Fibroblast of villous mesenchyme (primary cell): ENCODE results near the gene MAST3. TPM values are rescaled to one million over a fixed set of nuclear protein-coding genes. Genes with fewer than 3 reads are reported as not detected.
A peak's percentile ranks its signal among the peaks of the same experiment; 100 is the strongest.

Experiments
- DNase-seq: peaks from one replicate; pipeline ENCODE4 v3.0.0-alpha.2; 2010; ENCODE audit warnings: low read depth
- H3K4me3 ChIP-seq: 2 replicates; pipeline ENCODE4 v1.5.1; 2011; ENCODE audit warnings: low read depth, mild to moderate bottlenecking, low read length
- total RNA-seq: library from RNA; depleted of rRNA; stranded (reverse); fragments of >200 nt; gene quantifications from 2 replicates; pipeline ENCODE4 v1.2.3, GENCODE V29; 2012
- TF ChIP-seq, protein P1 (sequence below): IDR thresholded peaks from 2 replicates; pipeline ENCODE4 v1.5.1; 2012; ENCODE audit warnings: low read depth, mild to moderate bottlenecking, low read length; ENCODE audit not compliant: insufficient read depth

The MAST3 gene
- total RNA-seq, 1 donor: 3.0 TPM

DNA sequence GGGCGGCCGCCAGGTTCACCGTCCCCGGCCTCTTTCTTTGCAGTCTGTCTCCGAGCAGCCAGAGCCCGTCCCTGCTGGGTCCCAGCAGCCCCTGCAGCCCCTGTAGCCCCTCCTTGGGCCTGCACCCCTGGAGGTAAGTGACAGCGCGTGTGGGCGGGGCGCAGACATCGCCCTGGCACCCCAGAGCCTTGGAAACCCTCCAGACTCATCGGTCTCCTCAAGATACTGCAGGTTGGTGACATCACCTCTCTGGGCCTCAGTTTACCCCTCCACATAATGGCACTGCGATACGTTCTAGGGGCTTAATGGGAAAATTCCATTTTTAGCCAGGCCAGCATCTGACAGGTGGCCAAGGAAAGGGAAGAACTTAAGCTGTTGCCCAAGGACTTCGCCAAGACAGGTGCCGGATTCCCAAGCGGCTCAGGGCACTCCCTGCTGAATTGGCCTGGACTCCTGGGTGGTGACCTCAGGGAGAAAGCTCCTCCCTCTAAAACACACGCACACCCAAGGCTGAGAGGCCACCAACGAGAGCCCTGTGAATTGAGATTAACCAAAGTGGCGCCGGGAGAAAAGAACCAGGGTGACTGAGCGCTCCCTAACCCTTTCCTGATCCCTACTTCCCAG lies 13.1 kb downstream of the MAST3 start:
- no peak for DNase-seq
- H3K4me3 ChIP-seq: peak overlapping the region; percentile 86
- TF ChIP-seq, protein P1, sequence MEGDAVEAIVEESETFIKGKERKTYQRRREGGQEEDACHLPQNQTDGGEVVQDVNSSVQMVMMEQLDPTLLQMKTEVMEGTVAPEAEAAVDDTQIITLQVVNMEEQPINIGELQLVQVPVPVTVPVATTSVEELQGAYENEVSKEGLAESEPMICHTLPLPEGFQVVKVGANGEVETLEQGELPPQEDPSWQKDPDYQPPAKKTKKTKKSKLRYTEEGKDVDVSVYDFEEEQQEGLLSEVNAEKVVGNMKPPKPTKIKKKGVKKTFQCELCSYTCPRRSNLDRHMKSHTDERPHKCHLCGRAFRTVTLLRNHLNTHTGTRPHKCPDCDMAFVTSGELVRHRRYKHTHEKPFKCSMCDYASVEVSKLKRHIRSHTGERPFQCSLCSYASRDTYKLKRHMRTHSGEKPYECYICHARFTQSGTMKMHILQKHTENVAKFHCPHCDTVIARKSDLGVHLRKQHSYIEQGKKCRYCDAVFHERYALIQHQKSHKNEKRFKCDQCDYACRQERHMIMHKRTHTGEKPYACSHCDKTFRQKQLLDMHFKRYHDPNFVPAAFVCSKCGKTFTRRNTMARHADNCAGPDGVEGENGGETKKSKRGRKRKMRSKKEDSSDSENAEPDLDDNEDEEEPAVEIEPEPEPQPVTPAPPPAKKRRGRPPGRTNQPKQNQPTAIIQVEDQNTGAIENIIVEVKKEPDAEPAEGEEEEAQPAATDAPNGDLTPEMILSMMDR: no peak

DNA sequence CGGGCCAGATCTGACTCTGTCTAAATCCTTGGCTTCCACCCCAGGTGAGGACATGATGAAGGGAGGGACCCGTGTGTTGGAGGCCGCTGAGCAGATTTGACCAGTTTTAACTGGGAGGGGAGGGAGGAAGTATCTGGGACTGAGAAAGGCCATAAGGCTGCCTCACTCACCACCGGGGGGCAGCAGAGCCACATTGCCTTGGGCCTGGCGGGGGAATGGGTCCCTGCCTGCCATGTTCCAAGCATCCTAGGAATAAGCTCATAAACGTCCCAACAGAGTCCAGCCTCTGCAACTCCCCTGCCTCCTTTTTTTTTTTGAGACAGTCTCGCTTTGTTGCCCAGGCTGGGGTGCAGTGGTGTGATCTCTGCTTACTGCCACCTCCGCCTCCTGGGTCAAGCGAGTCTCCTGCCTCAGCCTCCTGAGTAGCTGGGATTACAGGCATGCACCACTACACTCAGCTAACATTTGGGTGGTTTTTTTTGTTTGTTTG lies 15.5 kb downstream of the MAST3 start:
- no peak overlapping the region for H3K4me3 ChIP-seq
- peak; percentile 82 for DNase-seq

DNA sequence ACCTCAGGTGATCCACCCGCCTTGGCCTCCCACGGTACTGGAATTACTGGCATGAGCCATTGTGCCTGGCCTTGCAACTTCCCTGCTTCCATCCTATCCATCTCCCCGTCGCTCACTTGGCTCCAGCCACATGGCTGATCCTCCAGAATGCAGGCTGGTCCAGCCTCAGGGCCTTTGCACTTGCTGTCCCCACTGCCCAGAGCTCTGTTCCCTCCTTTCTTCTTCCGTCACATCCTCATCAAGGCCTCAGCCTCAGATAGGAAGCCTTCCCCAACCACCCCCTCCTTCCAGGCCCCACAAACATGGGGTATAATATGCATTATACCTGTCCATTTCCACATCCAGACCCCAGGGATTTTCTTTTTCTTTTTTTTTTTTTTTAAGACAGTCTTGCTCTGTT lies 16.2 kb downstream of the MAST3 start:
- H3K4me3 ChIP-seq: no peak overlapping the region
- no peak for DNase-seq
- TF ChIP-seq, protein P1: no peak

More for the DNA sequence above, 15.5 kb downstream of the MAST3 start:
- TF ChIP-seq, protein P1: peak; percentile 94

DNA sequence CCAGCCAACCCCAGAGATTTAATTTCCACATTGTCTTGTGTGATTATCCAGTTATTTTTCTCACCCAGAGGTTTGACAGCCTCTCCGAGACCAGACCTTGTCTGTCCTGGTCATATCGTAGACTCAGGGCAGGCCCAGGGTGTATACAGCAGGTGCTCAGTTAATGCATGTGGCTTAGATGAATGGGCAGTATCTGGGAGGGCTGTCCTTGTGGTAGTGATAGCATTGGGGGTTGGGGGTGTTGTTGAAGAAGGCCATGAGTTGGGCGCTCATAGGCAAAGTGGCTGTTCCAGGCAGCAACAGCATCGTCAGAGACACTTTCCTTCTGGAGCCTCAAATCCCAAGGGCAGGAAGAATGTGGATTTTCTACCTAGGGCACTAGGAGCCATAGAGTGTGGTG lies 16.9 kb downstream of the MAST3 start:
- TF ChIP-seq, protein P1: no peak
- DNase-seq: no peak
- H3K4me3 ChIP-seq: no peak overlapping the region

DNA sequence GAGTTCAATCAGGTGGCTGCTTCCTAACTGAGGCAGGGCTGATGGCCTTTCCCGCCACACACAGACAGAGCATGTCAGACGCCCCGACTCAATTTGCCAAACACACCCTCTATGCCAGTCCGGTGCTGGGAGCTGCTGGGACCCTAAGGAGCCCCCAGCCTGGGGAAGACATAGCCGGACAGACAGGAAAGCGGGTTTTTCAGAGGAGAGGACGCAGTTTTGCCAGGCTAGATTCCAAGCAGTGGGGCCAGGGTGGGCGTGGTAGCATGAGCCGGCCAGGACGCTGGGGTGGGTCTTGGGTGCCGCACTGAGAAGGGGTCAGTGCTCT lies 19.8 kb downstream of the MAST3 start:
- no peak for DNase-seq
- peak overlapping the region; percentile 38 for H3K4me3 ChIP-seq
- TF ChIP-seq, protein P1: no peak

DNA sequence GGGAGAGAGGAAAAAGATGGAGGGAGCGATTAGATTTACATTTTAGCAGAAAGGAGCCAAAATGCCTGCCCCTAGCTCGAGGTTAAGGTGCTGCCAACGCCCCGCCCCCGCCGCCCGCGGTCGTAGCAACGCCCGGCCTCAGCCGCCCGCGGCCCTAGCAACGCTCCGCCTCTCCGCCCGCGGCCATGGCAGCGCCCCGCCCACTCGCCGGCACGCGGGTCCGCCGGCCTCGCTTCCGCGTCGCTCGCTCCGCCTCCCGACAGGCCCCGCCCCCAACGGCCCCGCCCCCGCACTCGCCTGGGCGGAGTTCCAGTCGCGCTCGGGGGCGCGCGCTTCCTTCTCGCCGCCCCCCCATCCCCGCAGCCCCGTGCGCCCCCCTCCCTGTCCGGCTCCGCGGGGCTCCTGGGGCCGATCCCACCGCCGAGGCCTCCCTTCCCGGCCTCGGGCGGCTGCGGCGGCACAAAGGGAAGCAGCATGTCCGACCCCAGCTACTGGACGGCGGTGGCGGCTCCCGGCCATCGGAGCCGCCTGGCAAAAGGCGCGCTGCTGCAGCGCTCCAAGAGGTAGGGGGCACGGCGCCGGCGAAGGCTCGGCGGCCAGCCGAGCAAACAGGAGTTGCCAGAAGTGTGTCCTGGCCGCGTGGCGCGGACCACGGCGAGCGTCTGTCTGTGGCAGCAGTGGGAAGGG lies 20.3 kb downstream of the MAST3 start:
- H3K4me3 ChIP-seq: peak overlapping the region; percentile 62
- TF ChIP-seq, protein P1: no peak
- DNase-seq: peak; percentile 78
